ENCODE results near the gene ZDHHC24.

Gene ZDHHC24

DNA sequence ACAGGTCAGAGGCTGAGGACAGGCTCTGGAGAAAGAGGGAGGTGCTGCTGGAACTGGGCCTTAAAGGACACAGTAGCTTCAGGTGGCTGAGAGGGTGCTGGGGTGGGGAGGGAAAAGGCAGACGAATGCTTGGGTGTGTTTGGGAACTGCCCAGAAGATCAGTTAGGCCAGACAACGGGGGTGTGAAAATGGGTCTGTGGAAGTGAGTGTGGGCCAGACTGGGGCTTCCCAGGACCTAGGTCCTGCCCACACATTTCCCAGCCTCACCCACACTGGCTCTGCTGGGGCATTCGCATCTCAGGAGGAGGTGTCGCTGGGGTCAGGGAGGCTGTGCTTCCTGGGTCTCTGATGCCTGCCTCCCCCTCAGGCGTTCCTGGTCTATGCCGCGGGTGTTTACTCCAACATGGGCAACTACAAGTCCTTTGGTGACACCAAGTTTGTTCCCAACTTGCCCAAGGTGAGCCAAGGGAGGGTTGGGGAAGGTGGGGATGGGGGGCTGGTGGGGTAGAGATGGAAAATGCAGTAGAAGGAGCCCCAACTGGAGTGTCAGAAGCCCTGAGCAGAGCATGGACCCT is 61.0 kb downstream of the ZDHHC24 start:
- DNase-seq (ENCODE audit: insufficient read length, low spot score) (no peak), FAIRE-seq (no peak)
- TF ChIP-seq, protein P1, sequence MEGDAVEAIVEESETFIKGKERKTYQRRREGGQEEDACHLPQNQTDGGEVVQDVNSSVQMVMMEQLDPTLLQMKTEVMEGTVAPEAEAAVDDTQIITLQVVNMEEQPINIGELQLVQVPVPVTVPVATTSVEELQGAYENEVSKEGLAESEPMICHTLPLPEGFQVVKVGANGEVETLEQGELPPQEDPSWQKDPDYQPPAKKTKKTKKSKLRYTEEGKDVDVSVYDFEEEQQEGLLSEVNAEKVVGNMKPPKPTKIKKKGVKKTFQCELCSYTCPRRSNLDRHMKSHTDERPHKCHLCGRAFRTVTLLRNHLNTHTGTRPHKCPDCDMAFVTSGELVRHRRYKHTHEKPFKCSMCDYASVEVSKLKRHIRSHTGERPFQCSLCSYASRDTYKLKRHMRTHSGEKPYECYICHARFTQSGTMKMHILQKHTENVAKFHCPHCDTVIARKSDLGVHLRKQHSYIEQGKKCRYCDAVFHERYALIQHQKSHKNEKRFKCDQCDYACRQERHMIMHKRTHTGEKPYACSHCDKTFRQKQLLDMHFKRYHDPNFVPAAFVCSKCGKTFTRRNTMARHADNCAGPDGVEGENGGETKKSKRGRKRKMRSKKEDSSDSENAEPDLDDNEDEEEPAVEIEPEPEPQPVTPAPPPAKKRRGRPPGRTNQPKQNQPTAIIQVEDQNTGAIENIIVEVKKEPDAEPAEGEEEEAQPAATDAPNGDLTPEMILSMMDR (IDR thresholded peaks at IDR 0.05; ENCODE audit: insufficient read depth, missing control alignments): no peak

DNA sequence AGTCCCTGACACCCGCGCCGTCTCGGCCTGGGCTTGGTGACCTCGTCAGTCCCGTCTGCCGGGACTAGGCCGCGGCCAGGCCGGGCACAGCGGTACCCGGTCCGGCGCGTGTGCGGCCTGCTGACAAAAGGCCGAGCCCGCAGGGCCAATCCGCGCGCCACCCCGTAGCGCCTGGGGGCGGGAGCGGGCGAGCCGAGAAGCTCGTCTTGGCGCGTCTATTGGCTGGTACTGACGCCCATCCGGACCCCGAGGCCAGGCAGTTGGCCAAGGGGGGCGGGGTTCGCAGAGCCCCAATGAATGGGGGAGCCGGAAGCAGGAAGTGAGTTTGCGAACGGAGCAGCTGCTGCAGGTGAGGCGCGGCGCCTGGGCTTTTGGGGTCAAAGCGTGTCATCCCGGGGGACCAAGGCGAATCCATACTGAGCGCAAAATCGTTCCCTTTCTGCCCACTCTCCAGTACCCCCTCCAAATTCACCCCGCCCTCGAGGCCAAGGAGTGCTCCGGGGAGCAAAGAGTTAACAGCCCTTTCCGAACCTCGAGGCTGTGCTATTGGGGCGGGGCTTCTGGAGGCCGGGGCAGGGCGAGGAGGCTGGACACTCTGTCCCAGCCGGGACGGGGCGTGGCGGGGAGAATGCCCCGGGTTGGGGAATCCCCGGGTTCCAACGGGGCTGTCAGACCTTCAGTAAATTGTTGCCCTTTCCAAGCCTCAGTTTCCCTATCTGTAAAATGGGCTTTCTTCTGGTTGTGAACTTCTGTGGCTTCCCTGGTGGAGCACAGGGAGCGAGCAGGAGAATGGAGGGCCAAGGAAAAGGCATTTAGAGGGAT is 65.5 kb downstream of the ZDHHC24 start, which contains the start of gene DPP3:
Gene DPP3, plus strand, starts transcription at position 318 of the 822 bp plus-strand sequence. CDS start 1,767 bp downstream, outside the sequence.
- DNase-seq (ENCODE audit: insufficient read length, low spot score) (peak; percentile 100), FAIRE-seq (no peak)
- TF ChIP-seq, protein P1 (IDR thresholded peaks at IDR 0.05; ENCODE audit: insufficient read depth, missing control alignments): no peak

DNA sequence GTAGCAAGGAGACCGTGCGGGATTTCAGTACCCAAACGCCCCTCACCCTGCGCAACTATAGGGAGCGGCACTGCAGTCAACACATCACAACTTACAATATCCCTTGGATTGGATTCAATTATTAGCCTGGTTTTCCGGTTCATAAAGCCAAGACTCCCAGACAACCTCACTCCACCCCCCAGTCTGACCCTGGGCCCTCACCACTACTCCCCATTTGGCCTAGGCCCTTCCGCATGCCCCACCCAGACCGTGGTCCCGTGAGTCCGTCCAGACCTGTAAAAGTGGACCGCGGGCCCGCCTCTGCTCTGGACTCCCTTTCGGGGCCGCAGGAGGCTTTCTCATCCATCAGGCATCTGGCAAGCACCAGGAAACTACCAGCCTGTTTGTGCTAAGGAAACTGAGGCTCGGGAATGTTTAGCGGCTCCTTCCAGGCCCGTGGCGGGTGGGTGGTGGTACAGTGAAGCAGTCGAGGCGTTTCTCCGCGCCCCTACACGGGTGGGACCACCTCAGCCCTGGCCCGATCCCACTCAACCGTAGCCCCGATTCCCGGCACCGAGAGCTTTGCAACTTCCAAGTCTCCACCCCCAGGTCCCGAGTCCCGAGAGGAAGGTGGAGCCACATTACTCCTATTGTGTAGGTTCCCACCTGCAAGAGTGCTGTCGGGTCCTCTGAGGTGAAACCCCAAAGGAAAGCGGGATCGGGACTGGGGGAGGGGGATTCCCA is 66.3 kb downstream of the ZDHHC24 start:
- TF ChIP-seq, protein P1 (IDR thresholded peaks at IDR 0.05; ENCODE audit: insufficient read depth, missing control alignments): no peak
- DNase-seq (ENCODE audit: insufficient read length, low spot score) (no peak), FAIRE-seq (no peak)

DNA sequence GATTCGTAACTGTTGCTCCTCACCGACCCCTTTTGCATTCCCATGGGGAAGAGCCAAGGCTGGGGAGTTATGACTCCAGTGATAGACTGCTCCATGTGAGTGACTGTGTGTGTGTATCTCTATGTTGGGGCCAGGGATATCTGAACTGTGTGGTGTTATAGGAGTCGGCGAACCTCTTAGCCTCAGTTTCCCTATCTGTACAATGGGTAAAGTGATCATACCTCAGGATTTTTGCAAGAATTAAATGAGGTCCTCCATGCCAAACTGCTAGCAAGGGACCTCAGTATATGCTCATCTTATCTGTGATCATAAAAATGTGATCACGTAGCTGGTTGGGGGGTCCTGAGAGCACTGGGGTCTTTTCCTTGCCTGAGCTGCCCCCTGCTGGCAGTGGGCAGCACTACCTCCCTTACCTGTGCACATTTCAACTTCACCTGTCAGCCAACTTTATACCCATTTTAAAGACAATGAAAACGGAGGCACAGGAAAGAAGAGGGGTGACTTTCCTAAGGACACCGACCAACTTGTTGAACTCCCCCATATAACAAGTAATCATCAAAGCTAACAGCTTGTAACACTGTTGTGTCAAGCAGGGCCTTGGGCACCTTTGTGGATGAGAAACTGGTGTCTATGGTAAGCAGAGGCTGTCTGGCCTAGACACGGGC is 67.0 kb downstream of the ZDHHC24 start:
- FAIRE-seq: no peak
- DNase-seq (ENCODE audit: insufficient read length, low spot score): no peak
- TF ChIP-seq, protein P1 (IDR thresholded peaks at IDR 0.05; ENCODE audit: insufficient read depth, missing control alignments): peak; percentile 68

DNA sequence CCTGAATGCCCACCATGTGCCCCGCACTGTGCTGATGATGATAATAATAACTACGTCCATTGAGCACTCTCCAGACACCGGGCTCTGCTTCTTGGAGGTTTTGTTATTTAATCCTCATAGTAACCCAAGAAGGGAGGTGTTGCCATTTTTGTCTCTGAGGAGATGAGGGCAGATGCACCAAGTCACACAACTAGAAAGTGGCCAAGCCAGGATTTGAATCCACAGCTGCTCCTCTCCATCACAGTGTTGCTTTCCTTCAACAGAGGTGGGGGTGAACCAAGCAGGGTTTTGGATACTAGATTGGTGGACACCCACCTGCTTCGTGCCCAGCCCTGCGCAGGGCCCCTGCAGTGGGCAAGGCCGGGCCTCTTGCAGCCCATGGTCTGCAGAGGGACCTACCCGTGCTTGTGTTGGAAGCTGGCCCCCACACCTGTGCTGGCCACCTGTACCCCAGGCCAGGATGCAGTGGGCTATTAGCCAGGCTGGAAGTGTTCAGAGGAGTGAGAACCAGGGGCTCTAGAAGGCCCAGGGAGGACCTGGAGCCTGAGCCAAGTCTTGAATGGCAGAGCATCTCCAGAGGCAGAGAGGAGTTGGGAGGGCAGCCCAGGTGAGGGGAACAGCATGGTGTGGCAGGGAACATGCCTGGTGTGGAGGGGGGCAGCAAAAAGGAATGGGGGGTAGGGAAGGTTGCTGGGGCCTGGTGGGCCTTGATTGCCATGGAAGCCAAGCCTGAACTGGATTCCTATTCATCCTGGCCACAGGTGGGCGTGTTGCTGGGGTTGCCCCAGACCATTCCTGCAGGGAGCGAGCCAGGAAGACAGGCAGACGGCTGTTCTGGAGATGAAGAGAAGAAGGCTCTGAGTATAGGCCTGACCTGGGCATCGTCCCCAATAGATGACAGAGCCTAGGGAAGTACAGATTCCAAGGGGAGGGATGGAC is 68.3 kb downstream of the ZDHHC24 start:
- DNase-seq (ENCODE audit: insufficient read length, low spot score) (no peak), FAIRE-seq (no peak)
- TF ChIP-seq, protein P1 (IDR thresholded peaks at IDR 0.05; ENCODE audit: insufficient read depth, missing control alignments): no peak

DNA sequence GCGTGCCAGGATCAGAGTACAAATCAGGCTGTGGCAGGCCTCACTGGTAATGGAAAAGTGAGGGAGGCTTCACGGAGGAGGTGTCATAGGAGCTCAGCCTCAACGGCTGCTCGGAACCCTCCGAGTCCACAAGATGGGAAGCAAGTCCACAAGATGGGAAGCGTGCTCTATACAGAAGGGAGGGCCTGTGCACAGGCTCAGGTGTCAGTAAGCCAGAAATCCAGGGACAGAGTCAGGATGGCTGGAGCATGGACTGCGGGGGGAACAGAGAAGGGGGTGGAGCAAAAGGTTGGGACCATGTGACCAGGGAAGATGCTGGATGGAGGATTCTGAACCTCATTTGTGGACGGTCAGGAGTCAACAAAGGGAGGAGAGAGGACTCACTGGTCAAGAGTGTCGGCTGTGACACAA is 69.0 kb downstream of the ZDHHC24 start:
- DNase-seq (ENCODE audit: insufficient read length, low spot score) (no peak), FAIRE-seq (no peak)

More for the DNA sequence above, 69.0 kb downstream of the ZDHHC24 start:
- TF ChIP-seq, protein P1 (IDR thresholded peaks at IDR 0.05; ENCODE audit: insufficient read depth, missing control alignments): no peak
